Stimulated activated naive CD8-positive, alpha-beta T cell treated with anti-CD3 and anti-CD28 coated beads, Interleukin-15, Interleukin-2, amounts not matched to agents 100 ng/mL and 50 ng/mL, for 24 hours (primary cell): ENCODE data around the gene SCAF4.
"Not testable (repeated sequence)": the region's sequence is repeated elsewhere in the genome, so short reads cannot be mapped to it uniquely, and the experiment has no call there.

Experiments used
- H3K27ac Mint-ChIP-seq: one replicate; pipeline ENCODE4 v1.8.0; 2021; ENCODE audit warnings: mild to moderate bottlenecking, mixed read lengths
- H3K27me3 Mint-ChIP-seq: one replicate; pipeline ENCODE4 v1.8.0; 2021; ENCODE audit warnings: mixed read lengths
- H3K36me3 Mint-ChIP-seq: one replicate; pipeline ENCODE4 v1.8.0; 2021; ENCODE audit warnings: low read depth, mixed read lengths
- H3K4me1 Mint-ChIP-seq: one replicate; pipeline ENCODE4 v1.8.0; 2021; ENCODE audit warnings: low read depth, mixed read lengths
- H3K4me3 Mint-ChIP-seq: one replicate; pipeline ENCODE4 v1.8.0; 2021; ENCODE audit warnings: mild to moderate bottlenecking, mixed read lengths
- H3K9me3 Mint-ChIP-seq: one replicate; pipeline ENCODE4 v1.8.0; 2021; ENCODE audit warnings: mixed read lengths

SCAF4 gene

GRCh38 chr21:31675960-31676359 is 56.0 kb downstream of the SCAF4 start:
- Mint-ChIP-seq H3K36me3 (peaks cover 21% of the 10 kb centered on the region), H3K27me3 (no peaks in the 10 kb centered on the region), H3K9me3 (no peaks in the 10 kb centered on the region), H3K4me1 (peaks cover 4% of the 10 kb centered on the region), H3K4me3 (no peak overlapping the region), H3K27ac (no peak overlapping the region)

GRCh38 chr21:31675318-31675717 is 56.6 kb downstream of the SCAF4 start:
- Mint-ChIP-seq H3K4me1 (peaks cover 8% of the 10 kb centered on the region), H3K27me3 (no peaks in the 10 kb centered on the region), H3K4me3 (no peak overlapping the region), H3K27ac (no peak overlapping the region), H3K9me3 (no peaks in the 10 kb centered on the region), H3K36me3 (peaks cover 20% of the 10 kb centered on the region)

- Mint-ChIP-seq H3K27ac (peak overlapping the region; percentile 9), H3K4me1 (peaks cover 23% of the 10 kb centered on the region), H3K36me3 (peaks cover 24% of the 10 kb centered on the region)
Observed at GRCh38 chr21:31673321-31673912, 58.5 kb downstream of the SCAF4 start.

GRCh38 chr21:31671931-31672330 is 60.0 kb downstream of the SCAF4 start:
- peaks cover 39% of the 10 kb centered on the region for H3K36me3 Mint-ChIP-seq
- no peak overlapping the region for H3K27ac Mint-ChIP-seq
- peaks cover 37% of the 10 kb centered on the region for H3K4me1 Mint-ChIP-seq
- H3K9me3 Mint-ChIP-seq = no peaks in the 10 kb centered on the region
- H3K27me3 Mint-ChIP-seq = no peaks in the 10 kb centered on the region
- no peak overlapping the region for H3K4me3 Mint-ChIP-seq

More at GRCh38 chr21:31673321-31673912, 58.5 kb downstream of the SCAF4 start:
- Mint-ChIP-seq H3K27me3 (no peaks in the 10 kb centered on the region), H3K9me3 (no peaks in the 10 kb centered on the region), H3K4me3 (no peak overlapping the region)

- Mint-ChIP-seq H3K27ac (no peak overlapping the region), H3K27me3 (no peaks in the 10 kb centered on the region), H3K4me1 (peaks cover 44% of the 10 kb centered on the region), H3K4me3 (no peak overlapping the region), H3K9me3 (no peaks in the 10 kb centered on the region), H3K36me3 (peaks cover 46% of the 10 kb centered on the region)
Observed at GRCh38 chr21:31671146-31671716, 60.7 kb downstream of the SCAF4 start.

GRCh38 chr21:31670070-31670469 is 61.8 kb downstream of the SCAF4 start:
- H3K4me3 Mint-ChIP-seq = no peak overlapping the region
- no peaks in the 10 kb centered on the region for H3K9me3 Mint-ChIP-seq
- H3K27me3 Mint-ChIP-seq = no peaks in the 10 kb centered on the region
- peak overlapping the region; percentile 7 for H3K27ac Mint-ChIP-seq
- peaks cover 56% of the 10 kb centered on the region for H3K4me1 Mint-ChIP-seq
- peaks cover 55% of the 10 kb centered on the region for H3K36me3 Mint-ChIP-seq

- Mint-ChIP-seq H3K27ac (peak overlapping the region; percentile 77), H3K36me3 (peaks cover 66% of the 10 kb centered on the region), H3K4me3 (no peak overlapping the region), H3K4me1 (peaks cover 68% of the 10 kb centered on the region), H3K9me3 (no peaks in the 10 kb centered on the region), H3K27me3 (no peaks in the 10 kb centered on the region)
Observed at GRCh38 chr21:31668651-31669491, 63.0 kb downstream of the SCAF4 start.

- Mint-ChIP-seq H3K36me3 (peaks cover 75% of the 10 kb centered on the region), H3K4me3 (no peak overlapping the region), H3K27ac (peak overlapping the region; percentile 73), H3K4me1 (peaks cover 78% of the 10 kb centered on the region), H3K27me3 (no peaks in the 10 kb centered on the region), H3K9me3 (no peaks in the 10 kb centered on the region)
Observed at GRCh38 chr21:31667639-31668038, 64.3 kb downstream of the SCAF4 start.

GRCh38 chr21:31667132-31667531 is 64.8 kb downstream of the SCAF4 start:
- H3K4me1 Mint-ChIP-seq = peaks cover 83% of the 10 kb centered on the region
- H3K9me3 Mint-ChIP-seq = no peaks in the 10 kb centered on the region
- H3K27me3 Mint-ChIP-seq = no peaks in the 10 kb centered on the region
- H3K36me3 Mint-ChIP-seq = peaks cover 80% of the 10 kb centered on the region
- H3K4me3 Mint-ChIP-seq = no peak overlapping the region
- peak overlapping the region; percentile 73 for H3K27ac Mint-ChIP-seq

GRCh38 chr21:31666445-31667010 is 65.4 kb downstream of the SCAF4 start:
- Mint-ChIP-seq H3K27ac (peak overlapping the region; percentile 73), H3K4me3 (no peak overlapping the region), H3K9me3 (no peaks in the 10 kb centered on the region), H3K36me3 (peaks cover 83% of the 10 kb centered on the region), H3K27me3 (no peaks in the 10 kb centered on the region), H3K4me1 (peaks cover 87% of the 10 kb centered on the region)

- H3K36me3 Mint-ChIP-seq = peaks cover 86% of the 10 kb centered on the region
- peaks cover 92% of the 10 kb centered on the region for H3K4me1 Mint-ChIP-seq
- H3K9me3 Mint-ChIP-seq, H3K4me3 Mint-ChIP-seq, H3K27me3 Mint-ChIP-seq: not testable (repeated sequence)
- H3K27ac Mint-ChIP-seq = peak overlapping the region; percentile 11
Observed at GRCh38 chr21:31665869-31666268, 66.0 kb downstream of the SCAF4 start.

- H3K9me3 Mint-ChIP-seq = no peaks in the 10 kb centered on the region
- peaks cover 93% of the 10 kb centered on the region for H3K4me1 Mint-ChIP-seq
- no peaks in the 10 kb centered on the region for H3K27me3 Mint-ChIP-seq
- H3K36me3 Mint-ChIP-seq = peaks cover 87% of the 10 kb centered on the region
- peak overlapping the region; percentile 83 for H3K27ac Mint-ChIP-seq
- H3K4me3 Mint-ChIP-seq = peak overlapping the region; percentile 47
Observed at GRCh38 chr21:31665397-31665796, 66.5 kb downstream of the SCAF4 start.

- Mint-ChIP-seq H3K4me1 (peaks cover 89% of the 10 kb centered on the region), H3K27me3 (no peaks in the 10 kb centered on the region), H3K4me3 (peak overlapping the region; percentile 38), H3K9me3 (no peaks in the 10 kb centered on the region), H3K36me3 (peaks cover 78% of the 10 kb centered on the region), H3K27ac (peak overlapping the region; percentile 45)
Observed at GRCh38 chr21:31663584-31664249, 68.2 kb downstream of the SCAF4 start.

- no peaks in the 10 kb centered on the region for H3K27me3 Mint-ChIP-seq
- peak overlapping the region; percentile 93 for H3K27ac Mint-ChIP-seq
- H3K4me3 Mint-ChIP-seq = peak overlapping the region; percentile 96
- peaks cover 49% of the 10 kb centered on the region for H3K36me3 Mint-ChIP-seq
- no peaks in the 10 kb centered on the region for H3K9me3 Mint-ChIP-seq
- peaks cover 72% of the 10 kb centered on the region for H3K4me1 Mint-ChIP-seq
Observed at GRCh38 chr21:31660591-31660990, 71.3 kb downstream of the SCAF4 start.

GRCh38 chr21:31660259-31660565 is 71.7 kb downstream of the SCAF4 start:
- Mint-ChIP-seq H3K9me3 (no peaks in the 10 kb centered on the region), H3K27ac (peak overlapping the region; percentile 93), H3K4me1 (peaks cover 72% of the 10 kb centered on the region), H3K4me3 (peak overlapping the region; percentile 96), H3K27me3 (no peaks in the 10 kb centered on the region), H3K36me3 (peaks cover 45% of the 10 kb centered on the region)
